ENCODE results near the gene MAPRE3. TPM values are rescaled to one million over a fixed set of nuclear protein-coding genes. Genes with fewer than 3 reads are reported as not detected.
A peak's percentile ranks its signal among the peaks of the same experiment; 100 is the strongest.

MAPRE3 gene
- total and polyA plus RNA-seq, 4 donors = 10.2 to 41.9 (median 27.2) TPM

- peak overlapping the region in 1 of 2 donors; percentile 59 for H3K27ac ChIP-seq (ENCODE audit: low read depth in 1 of 2, low read length in 1 of 2)
- no peak overlapping the region for H3K9ac ChIP-seq (ENCODE audit: insufficient read depth in 1 of 2, low read length in 2 of 2)
- H3K9me3 ChIP-seq (ENCODE audit: control insufficient read depth in 4 of 4, insufficient read depth in 3 of 4, low read length in 3 of 4) = no peaks in the 10 kb centered on the region
- peaks cover 2 to 16% (median 13%) of the 10 kb centered on the region in 5 donors for H3K4me1 ChIP-seq (ENCODE audit: control insufficient read depth in 5 of 5, insufficient read depth in 5 of 5, low read length in 5 of 5)
- peak; percentile 64 for ATAC-seq (ENCODE audit: insufficient read depth, low FRiP score)
- TF ChIP-seq, protein P1, sequence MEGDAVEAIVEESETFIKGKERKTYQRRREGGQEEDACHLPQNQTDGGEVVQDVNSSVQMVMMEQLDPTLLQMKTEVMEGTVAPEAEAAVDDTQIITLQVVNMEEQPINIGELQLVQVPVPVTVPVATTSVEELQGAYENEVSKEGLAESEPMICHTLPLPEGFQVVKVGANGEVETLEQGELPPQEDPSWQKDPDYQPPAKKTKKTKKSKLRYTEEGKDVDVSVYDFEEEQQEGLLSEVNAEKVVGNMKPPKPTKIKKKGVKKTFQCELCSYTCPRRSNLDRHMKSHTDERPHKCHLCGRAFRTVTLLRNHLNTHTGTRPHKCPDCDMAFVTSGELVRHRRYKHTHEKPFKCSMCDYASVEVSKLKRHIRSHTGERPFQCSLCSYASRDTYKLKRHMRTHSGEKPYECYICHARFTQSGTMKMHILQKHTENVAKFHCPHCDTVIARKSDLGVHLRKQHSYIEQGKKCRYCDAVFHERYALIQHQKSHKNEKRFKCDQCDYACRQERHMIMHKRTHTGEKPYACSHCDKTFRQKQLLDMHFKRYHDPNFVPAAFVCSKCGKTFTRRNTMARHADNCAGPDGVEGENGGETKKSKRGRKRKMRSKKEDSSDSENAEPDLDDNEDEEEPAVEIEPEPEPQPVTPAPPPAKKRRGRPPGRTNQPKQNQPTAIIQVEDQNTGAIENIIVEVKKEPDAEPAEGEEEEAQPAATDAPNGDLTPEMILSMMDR (IDR thresholded peaks at IDR 0.05; ENCODE audit: control extremely low read depth, extremely low read depth) = peak; percentile 45
- peak; percentile 56 to 69 (median 66) for DNase-seq
- no peaks in the 10 kb centered on the region for H3K27me3 ChIP-seq (ENCODE audit: control insufficient read depth in 3 of 3, insufficient read depth in 3 of 3, low read length in 2 of 3)
- no peak overlapping the region for H3K4me3 ChIP-seq
- peaks cover 0 to 2% (median 0%) of the 10 kb centered on the region in 4 donors for H3K36me3 ChIP-seq (ENCODE audit: control insufficient read depth in 4 of 4, insufficient read depth in 4 of 4, low read length in 4 of 4)
- 63 to 66% methylated on average over 3 of the region's 3 CpGs for WGBS, 2 donors
These were observed 46.4 kb downstream of the MAPRE3 start for GRCh38 chr2:27016801-27017325.

GRCh38 chr2:27018142-27018541, 47.7 kb downstream of the MAPRE3 start:
- Histone ChIP-seq H3K9me3 (ENCODE audit: control insufficient read depth in 4 of 4, insufficient read depth in 3 of 4, low read length in 3 of 4) (no peaks in the 10 kb centered on the region), H3K27ac (ENCODE audit: low read depth in 1 of 2, low read length in 1 of 2) (no peak overlapping the region), H3K36me3 (ENCODE audit: control insufficient read depth in 4 of 4, insufficient read depth in 4 of 4, low read length in 4 of 4) (peaks cover 0 to 8% (median 4%) of the 10 kb centered on the region in 4 donors), H3K4me1 (ENCODE audit: control insufficient read depth in 5 of 5, insufficient read depth in 5 of 5, low read length in 5 of 5) (peaks cover 2 to 16% (median 13%) of the 10 kb centered on the region in 5 donors), H3K9ac (ENCODE audit: insufficient read depth in 1 of 2, low read length in 2 of 2) (no peak overlapping the region), H3K27me3 (ENCODE audit: control insufficient read depth in 3 of 3, insufficient read depth in 3 of 3, low read length in 2 of 3) (no peaks in the 10 kb centered on the region), H3K4me3 (no peak overlapping the region)
- no peak for DNase-seq
- no peak for ATAC-seq (ENCODE audit: insufficient read depth, low FRiP score)
- WGBS, 2 donors = 92 to 95% methylated on average over 3 of the region's 3 CpGs
- TF ChIP-seq, protein P1 (IDR thresholded peaks at IDR 0.05; ENCODE audit: control extremely low read depth, extremely low read depth) = no peak

GRCh38 chr2:27019459-27019858, 49.0 kb downstream of the MAPRE3 start:
- H3K9me3 ChIP-seq (ENCODE audit: control insufficient read depth in 4 of 4, insufficient read depth in 3 of 4, low read length in 3 of 4) = no peaks in the 10 kb centered on the region
- H3K27me3 ChIP-seq (ENCODE audit: control insufficient read depth in 3 of 3, insufficient read depth in 3 of 3, low read length in 2 of 3) = no peaks in the 10 kb centered on the region
- no peak overlapping the region for H3K4me3 ChIP-seq
- H3K27ac ChIP-seq (ENCODE audit: low read depth in 1 of 2, low read length in 1 of 2) = no peak overlapping the region
- DNase-seq (no peak), ATAC-seq (ENCODE audit: insufficient read depth, low FRiP score) (no peak)
- H3K36me3 ChIP-seq (ENCODE audit: control insufficient read depth in 4 of 4, insufficient read depth in 4 of 4, low read length in 4 of 4) = peaks cover 0 to 14% (median 7%) of the 10 kb centered on the region in 4 donors
- 94 to 95% methylated on average over 9 of the region's 9 CpGs for WGBS, 2 donors
- H3K4me1 ChIP-seq (ENCODE audit: control insufficient read depth in 5 of 5, insufficient read depth in 5 of 5, low read length in 5 of 5) = peaks cover 2 to 16% (median 13%) of the 10 kb centered on the region in 5 donors
- no peak overlapping the region for H3K9ac ChIP-seq (ENCODE audit: insufficient read depth in 1 of 2, low read length in 2 of 2)
- TF ChIP-seq, protein P1 (IDR thresholded peaks at IDR 0.05; ENCODE audit: control extremely low read depth, extremely low read depth) = no peak
